GM12864 (cell line): Measurements from ENCODE around the gene RPRML.
"Not testable (repeated sequence)": the region's sequence is repeated elsewhere in the genome, so short reads cannot be mapped to it uniquely, and the experiment has no call there.

ENCODE experiments used
- DNase-seq: peaks from one replicate; pipeline ENCODE4 v3.0.0-alpha.2; 2011; ENCODE audit warnings: low read depth
- H3K4me3 ChIP-seq: 2 replicates; pipeline ENCODE4 v1.5.1; 2011; ENCODE audit warnings: mild to moderate bottlenecking, low read depth, low read length, control low read depth
- TF ChIP-seq, protein P1 (sequence below): IDR thresholded peaks from 2 replicates; pipeline ENCODE4 v1.5.1; 2011; ENCODE audit warnings: low read depth, mild to moderate bottlenecking, moderate library complexity, low read length, control low read depth, inconsistent platforms; ENCODE audit errors: missing control alignments

The RPRML gene

DNA sequence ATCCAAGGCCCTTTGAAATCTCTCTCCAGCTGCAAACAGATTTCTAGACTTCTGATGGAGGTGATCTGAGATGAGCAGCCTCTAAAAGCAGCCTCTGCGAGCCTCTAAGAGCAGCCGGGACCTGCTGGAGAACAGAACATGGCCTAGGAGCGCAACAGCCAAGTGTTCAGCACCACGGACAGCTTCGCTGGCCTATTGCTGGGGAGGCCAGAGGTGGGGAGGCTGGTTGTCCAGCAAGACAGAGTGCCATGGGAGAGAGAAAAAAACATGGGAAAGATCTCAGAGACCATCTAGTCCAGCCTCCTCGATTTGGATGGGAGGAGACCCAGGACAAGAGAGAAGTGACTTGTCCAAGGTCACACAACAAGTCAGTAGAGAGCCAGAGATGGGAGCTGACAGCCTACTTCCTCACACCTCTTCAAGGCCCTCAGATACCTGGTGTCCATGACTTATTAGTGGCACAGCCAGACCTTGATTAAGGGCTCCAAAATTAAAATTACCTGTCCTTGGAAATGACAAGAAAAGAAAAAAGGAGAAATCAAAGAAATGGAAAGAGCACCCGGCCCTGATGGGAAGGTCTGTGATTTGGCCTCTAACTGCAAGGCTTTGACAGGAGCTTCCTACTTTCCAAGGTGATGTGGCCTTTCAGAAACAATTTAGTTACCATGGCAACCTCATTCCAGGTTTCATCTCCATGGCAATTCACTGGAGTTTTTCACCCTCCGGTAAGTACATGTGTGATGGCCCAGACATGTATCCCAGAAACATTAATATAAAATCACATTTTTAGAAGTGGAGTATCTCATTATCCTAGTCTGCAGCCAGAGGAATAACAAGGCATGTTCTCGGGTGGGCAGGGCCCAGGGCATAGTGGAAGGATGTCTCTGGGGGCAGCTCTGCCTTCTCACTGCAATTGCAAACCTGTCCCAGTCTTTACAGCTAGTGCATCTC, 14.5 kb downstream of the RPRML start:
- TF ChIP-seq, protein P1, sequence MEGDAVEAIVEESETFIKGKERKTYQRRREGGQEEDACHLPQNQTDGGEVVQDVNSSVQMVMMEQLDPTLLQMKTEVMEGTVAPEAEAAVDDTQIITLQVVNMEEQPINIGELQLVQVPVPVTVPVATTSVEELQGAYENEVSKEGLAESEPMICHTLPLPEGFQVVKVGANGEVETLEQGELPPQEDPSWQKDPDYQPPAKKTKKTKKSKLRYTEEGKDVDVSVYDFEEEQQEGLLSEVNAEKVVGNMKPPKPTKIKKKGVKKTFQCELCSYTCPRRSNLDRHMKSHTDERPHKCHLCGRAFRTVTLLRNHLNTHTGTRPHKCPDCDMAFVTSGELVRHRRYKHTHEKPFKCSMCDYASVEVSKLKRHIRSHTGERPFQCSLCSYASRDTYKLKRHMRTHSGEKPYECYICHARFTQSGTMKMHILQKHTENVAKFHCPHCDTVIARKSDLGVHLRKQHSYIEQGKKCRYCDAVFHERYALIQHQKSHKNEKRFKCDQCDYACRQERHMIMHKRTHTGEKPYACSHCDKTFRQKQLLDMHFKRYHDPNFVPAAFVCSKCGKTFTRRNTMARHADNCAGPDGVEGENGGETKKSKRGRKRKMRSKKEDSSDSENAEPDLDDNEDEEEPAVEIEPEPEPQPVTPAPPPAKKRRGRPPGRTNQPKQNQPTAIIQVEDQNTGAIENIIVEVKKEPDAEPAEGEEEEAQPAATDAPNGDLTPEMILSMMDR, result no peak
- DNase-seq, result no peak
- H3K4me3 ChIP-seq, result no peak overlapping the region

DNA sequence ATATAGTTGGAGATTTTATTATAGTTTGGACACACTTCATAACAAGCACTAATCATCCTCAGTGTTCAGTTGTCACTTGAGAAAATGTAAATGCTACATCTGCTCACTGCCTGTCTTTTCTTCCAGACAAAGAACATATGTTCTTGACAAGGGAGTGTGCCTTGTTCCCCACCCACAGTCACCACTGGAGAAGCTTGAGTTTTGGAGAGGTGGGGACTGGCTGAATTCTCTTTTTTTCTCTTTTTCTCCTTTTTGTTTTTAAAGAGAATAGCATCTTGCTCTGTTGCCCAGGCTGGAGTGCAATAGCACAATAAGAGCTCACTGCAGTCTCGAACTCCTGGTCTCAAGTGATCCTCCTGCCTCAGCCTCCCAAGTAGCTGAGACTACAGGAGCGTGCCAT, 15.5 kb downstream of the RPRML start:
- no peak for DNase-seq
- H3K4me3 ChIP-seq, result no peak overlapping the region
- TF ChIP-seq, protein P1, result no peak

DNA sequence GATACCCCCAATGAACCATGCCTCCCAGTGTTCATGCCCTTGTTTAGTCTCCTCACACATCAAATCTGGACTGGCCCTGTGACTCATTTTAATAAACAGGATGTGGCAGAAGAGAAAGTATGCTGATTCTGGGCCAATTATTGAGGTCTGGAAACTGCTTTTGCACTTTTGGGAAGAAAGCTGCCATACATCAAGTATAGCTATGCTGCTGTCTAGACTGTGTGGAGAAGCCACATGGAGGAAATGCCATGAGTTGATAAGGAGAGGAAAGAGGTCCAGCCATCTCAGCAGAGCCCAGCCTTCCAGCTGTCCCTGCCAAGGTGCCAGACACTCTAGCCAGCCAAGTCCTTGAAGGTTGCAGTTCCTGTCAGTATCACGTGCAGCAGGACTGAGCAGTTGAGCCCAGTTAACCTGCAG, 16.7 kb downstream of the RPRML start:
- TF ChIP-seq, protein P1, result no peak
- no peak overlapping the region for H3K4me3 ChIP-seq
- no peak for DNase-seq

DNA sequence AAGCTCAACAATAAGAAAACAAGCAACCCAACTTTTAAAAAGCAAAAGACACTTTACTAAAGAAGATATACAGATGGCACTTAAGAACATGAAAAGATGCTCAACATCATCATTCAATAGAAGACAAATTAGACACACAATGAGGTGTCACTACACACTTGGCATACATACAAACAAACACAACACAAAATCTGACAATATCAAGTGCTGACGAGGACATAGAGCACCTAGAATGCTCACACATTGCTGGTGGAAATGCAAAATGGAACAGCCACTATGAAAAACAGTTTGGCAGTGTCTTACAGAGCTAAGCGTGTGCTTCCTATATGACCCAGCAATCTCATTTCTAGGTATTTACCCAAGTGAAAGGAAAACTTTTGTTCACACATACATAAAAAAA, 18.9 kb downstream of the RPRML start:
- no peak for DNase-seq
- TF ChIP-seq, protein P1, result no peak
- no peak overlapping the region for H3K4me3 ChIP-seq

DNA sequence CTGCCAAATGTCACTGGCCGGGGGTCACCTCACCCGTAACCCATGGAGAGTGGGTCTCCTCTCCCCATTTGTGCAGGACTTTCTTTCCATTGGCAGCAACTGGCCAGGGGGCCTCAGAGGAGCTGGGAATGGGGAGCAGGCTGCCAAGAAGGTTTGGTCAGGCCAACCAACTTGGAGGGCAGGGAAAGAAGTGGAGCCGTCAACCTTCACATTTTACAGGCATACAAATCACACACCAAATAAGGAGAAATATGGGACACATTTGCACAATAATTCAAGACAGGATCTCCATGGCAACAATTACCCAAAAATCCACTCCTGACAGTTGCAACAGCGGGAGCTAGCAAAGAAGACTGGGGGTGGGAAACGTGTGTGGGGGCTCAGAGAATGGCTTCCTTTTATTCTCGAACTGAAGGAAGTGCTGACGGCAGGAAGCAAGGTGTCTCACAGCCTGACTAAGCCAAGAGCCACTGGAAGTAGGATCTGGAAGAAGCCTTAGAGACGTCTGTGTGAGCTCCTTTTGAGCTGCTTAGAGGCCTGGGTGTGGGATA, 20.9 kb downstream of the RPRML start:
- TF ChIP-seq, protein P1, result no peak
- no peak for DNase-seq
- no peak overlapping the region for H3K4me3 ChIP-seq

DNA sequence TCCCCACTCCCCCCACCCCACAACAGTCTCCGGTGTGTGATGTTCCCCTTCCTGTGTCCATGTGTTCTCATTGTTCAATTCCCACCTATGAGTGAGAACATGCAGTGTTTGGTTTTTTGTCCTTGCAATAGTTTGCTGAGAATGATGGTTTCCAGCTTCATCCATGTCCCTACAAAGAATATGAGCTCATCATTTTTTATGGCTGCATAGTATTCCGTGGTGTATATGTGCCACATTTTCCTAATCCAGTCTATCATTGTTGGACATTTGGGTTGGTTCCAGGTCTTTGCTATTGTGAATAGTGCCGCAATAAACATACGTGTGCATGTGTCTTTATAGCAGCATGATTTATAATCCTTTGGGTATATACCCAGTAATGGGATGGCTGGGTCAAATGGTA, 25.9 kb downstream of the RPRML start:
- not testable (repeated sequence) for DNase-seq, H3K4me3 ChIP-seq

DNA sequence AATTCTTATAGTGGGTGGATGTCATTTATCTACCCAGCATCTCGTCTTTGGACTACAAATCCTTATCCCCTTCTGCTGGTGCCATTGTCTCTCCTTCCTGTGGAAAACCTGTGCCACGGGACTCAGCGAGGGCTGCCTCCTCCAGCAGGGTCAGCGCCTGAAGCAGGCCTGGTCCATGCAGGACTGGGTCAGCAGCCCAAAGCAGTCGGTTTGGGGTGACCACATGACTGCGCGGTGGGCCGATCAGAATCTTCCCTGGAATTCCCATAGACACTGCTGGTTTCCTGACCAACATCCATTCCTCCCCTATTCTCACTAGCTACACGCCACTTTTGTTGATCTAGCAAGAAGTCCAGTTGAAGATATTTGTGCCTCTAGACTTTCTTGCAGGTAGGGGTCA, 26.9 kb downstream of the RPRML start:
- TF ChIP-seq, protein P1, result no peak
- no peak for DNase-seq
- no peak overlapping the region for H3K4me3 ChIP-seq
